Measurements from ENCODE around the gene PCNX2. TPM values are rescaled to one million over a fixed set of nuclear protein-coding genes. Genes with fewer than 3 reads are reported as not detected.
"Not testable (repeated sequence)": the region's sequence is repeated elsewhere in the genome, so short reads cannot be mapped to it uniquely, and the experiment has no call there.

PCNX2 gene
- total and polyA plus RNA-seq, 10 of the 15 experiments (the other 5 are each of a cell fraction or from before 2014, with no cell fraction given), result 2.1 to 16.4 (median 8.1) TPM

- H3K27ac ChIP-seq (ENCODE audit: control insufficient read depth, insufficient read depth); H3K4me1 ChIP-seq (ENCODE audit: control insufficient read depth, insufficient read depth, low read length); H2AFZ ChIP-seq (ENCODE audit: control insufficient read depth, low read depth, low read length); BruUV-seq (replicated peaks); H3K4me2 ChIP-seq (ENCODE audit: control insufficient read depth, insufficient read depth); H4K20me1 ChIP-seq (ENCODE audit: control insufficient read depth, insufficient read depth); DNase-seq (ENCODE audit: low read depth, low spot score); H3K79me2 ChIP-seq (ENCODE audit: control insufficient read depth, insufficient read depth, low read length); H3K27me3 ChIP-seq (replicated peaks in 1 of 2; ENCODE audit: control insufficient read depth in 2 of 2, insufficient read depth in 2 of 2, low read length in 1 of 2); FAIRE-seq; POLR2A ChIA-PET; SMC1A ChIA-PET (ENCODE audit: uncharacterized antibody, unreplicated experiment); H3K9ac ChIP-seq (ENCODE audit: control insufficient read depth, insufficient read depth, low read length); CTCF ChIA-PET; H3K9me3 ChIP-seq (replicated peaks; ENCODE audit: control insufficient read depth, insufficient read depth, low read length); H3K4me3 ChIP-seq; intact Hi-C loops (cut with micrococcal nuclease; ENCODE audit: unreplicated experiment); H3K36me3 ChIP-seq (ENCODE audit: control insufficient read depth in 2 of 2, insufficient read depth in 2 of 2, low read length in 1 of 2); ATAC-seq; RAD21 ChIA-PET (ENCODE audit: unreplicated experiment); in situ Hi-C loops (cut with MboI): not testable (repeated sequence)
- WGBS (ENCODE audit: insufficient coverage, insufficient replicate concordance, low lambda C conversion rate, missing lambda C conversion rate), result 93% methylated on average over 5 of the region's 5 CpGs
Observed at GRCh38 chr1:233003638-233004037, 291.9 kb downstream of the PCNX2 start.

GRCh38 chr1:232999956-233000625 lies 295.4 kb downstream of the PCNX2 start:
- WGBS (ENCODE audit: insufficient coverage, insufficient replicate concordance, low lambda C conversion rate, missing lambda C conversion rate), result 83% methylated on average over 16 of the region's 16 CpGs
- Histone ChIP-seq H3K36me3 (ENCODE audit: control insufficient read depth in 2 of 2, insufficient read depth in 2 of 2, low read length in 1 of 2) (no peaks in the 10 kb centered on the region), H3K27ac (ENCODE audit: control insufficient read depth, insufficient read depth) (no peak overlapping the region), H4K20me1 (ENCODE audit: control insufficient read depth, insufficient read depth) (no peaks in the 10 kb centered on the region), H2AFZ (ENCODE audit: control insufficient read depth, low read depth, low read length) (no peak overlapping the region), H3K9me3 (replicated peaks; ENCODE audit: control insufficient read depth, insufficient read depth, low read length) (no peaks in the 10 kb centered on the region), H3K4me3 (no peak overlapping the region), H3K4me2 (ENCODE audit: control insufficient read depth, insufficient read depth) (no peak overlapping the region), H3K4me1 (ENCODE audit: control insufficient read depth, insufficient read depth, low read length) (no peaks in the 10 kb centered on the region), H3K9ac (ENCODE audit: control insufficient read depth, insufficient read depth, low read length) (no peak overlapping the region), H3K27me3 (replicated peaks in 1 of 2; ENCODE audit: control insufficient read depth in 2 of 2, insufficient read depth in 2 of 2, low read length in 1 of 2) (no peaks in the 10 kb centered on the region), H3K79me2 (ENCODE audit: control insufficient read depth, insufficient read depth, low read length) (no peaks in the 10 kb centered on the region)
- FAIRE-seq (no peak), DNase-seq (ENCODE audit: low read depth, low spot score) (no peak), ATAC-seq (no peak)
- SMC1A ChIA-PET (ENCODE audit: uncharacterized antibody, unreplicated experiment), result interaction anchor here (0.5 to 1.2 kb wide), 2 partner anchors 24 to 248 kb away, joined by 3 read pairs; no protein-coding TSS in a partner anchor
- RAD21 ChIA-PET (ENCODE audit: unreplicated experiment), result interaction anchor here (1.3 kb wide), 1 partner anchor 16 kb away, joined by 3 read pairs; no protein-coding TSS in a partner anchor
- in situ Hi-C loops (cut with MboI) (no loop called here), intact Hi-C loops (cut with micrococcal nuclease; ENCODE audit: unreplicated experiment) (no loop called here)
- CTCF ChIA-PET, result no interaction called here
- POLR2A ChIA-PET, result interaction anchor here (0.6 kb wide), 1 partner anchor 13 kb away, joined by 9 read pairs; no protein-coding TSS in a partner anchor
- BruUV-seq (replicated peaks), result no TSS peak
- TF ChIP-seq ZNF24 (IDR thresholded peaks at IDR 0.05) (no peak), POU2F2 (IDR thresholded peaks at IDR 0.05; ENCODE audit: borderline replicate concordance, low read depth, low read length) (no peak), SRF (IDR thresholded peaks at IDR 0.05; ENCODE audit: low read depth in 2 of 2, low read length in 2 of 2) (no peak), E2F8 (IDR thresholded peaks at IDR 0.05; ENCODE audit: low read depth, partially characterized antibody) (no peak)
- TF ChIP-seq, protein P1, sequence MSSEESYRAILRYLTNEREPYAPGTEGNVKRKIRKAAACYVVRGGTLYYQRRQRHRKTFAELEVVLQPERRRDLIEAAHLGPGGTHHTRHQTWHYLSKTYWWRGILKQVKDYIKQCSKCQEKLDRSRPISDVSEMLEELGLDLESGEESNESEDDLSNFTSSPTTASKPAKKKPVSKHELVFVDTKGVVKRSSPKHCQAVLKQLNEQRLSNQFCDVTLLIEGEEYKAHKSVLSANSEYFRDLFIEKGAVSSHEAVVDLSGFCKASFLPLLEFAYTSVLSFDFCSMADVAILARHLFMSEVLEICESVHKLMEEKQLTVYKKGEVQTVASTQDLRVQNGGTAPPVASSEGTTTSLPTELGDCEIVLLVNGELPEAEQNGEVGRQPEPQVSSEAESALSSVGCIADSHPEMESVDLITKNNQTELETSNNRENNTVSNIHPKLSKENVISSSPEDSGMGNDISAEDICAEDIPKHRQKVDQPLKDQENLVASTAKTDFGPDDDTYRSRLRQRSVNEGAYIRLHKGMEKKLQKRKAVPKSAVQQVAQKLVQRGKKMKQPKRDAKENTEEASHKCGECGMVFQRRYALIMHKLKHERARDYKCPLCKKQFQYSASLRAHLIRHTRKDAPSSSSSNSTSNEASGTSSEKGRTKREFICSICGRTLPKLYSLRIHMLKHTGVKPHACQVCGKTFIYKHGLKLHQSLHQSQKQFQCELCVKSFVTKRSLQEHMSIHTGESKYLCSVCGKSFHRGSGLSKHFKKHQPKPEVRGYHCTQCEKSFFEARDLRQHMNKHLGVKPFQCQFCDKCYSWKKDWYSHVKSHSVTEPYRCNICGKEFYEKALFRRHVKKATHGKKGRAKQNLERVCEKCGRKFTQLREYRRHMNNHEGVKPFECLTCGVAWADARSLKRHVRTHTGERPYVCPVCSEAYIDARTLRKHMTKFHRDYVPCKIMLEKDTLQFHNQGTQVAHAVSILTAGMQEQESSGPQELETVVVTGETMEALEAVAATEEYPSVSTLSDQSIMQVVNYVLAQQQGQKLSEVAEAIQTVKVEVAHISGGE (CRISPR knock-in tag; IDR thresholded peaks at IDR 0.05), result no peak
- TF ChIP-seq, protein P2, sequence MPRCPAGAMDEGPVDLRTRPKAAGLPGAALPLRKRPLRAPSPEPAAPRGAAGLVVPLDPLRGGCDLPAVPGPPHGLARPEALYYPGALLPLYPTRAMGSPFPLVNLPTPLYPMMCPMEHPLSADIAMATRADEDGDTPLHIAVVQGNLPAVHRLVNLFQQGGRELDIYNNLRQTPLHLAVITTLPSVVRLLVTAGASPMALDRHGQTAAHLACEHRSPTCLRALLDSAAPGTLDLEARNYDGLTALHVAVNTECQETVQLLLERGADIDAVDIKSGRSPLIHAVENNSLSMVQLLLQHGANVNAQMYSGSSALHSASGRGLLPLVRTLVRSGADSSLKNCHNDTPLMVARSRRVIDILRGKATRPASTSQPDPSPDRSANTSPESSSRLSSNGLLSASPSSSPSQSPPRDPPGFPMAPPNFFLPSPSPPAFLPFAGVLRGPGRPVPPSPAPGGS (IDR thresholded peaks at IDR 0.05; ENCODE audit: borderline replicate concordance, insufficient read depth, low read depth, low read length, poor library complexity, severe bottlenecking), result no peak

Measured in GM12878 (cell line).